ENCODE data around the gene LRP2.

- no peak for TF ChIP-seq POLR2AphosphoS5 (IDR thresholded peaks at IDR 0.05)
- TF ChIP-seq CTCF (IDR thresholded peaks at IDR 0.05): no peak
Measured at GRCh38 chr2:169159686-169160085, 202.6 kb downstream of the LRP2 start.

All from gastroesophageal sphincter (tissue), 3 donors.